MM.1S (cell line): Measurements from ENCODE around the gene PRKCE.

Experiments used
- CTCF ChIP-seq: fragments of 300-600 bp; sonication (generic); IDR thresholded peaks from 2 replicates; pipeline ENCODE4 v1.5.1; 2016; ENCODE audit warnings: antibody characterized with exemption, low read length, mixed read lengths
- EZH2 ChIP-seq: fragments of 300-600 bp; sonication (generic); optimal IDR thresholded peaks from 2 replicates; pipeline ENCODE3; 2017; ENCODE audit warnings: low read depth, mild to moderate bottlenecking, antibody characterized with exemption, low read length, mixed read lengths
- EZH2phosphoT487 ChIP-seq: fragments of 300-600 bp; sonication (generic); IDR thresholded peaks from 2 replicates; pipeline ENCODE4 v1.6.1; 2018; ENCODE audit warnings: antibody characterized with exemption, low read length

- TF ChIP-seq CTCF, result no peak
- no peak for TF ChIP-seq EZH2
- TF ChIP-seq EZH2phosphoT487, result no peak
These were observed 21.5 kb upstream of the PRKCE start for GRCh38 chr2:45629971-45630370.
